Body of pancreas (tissue), 4 donors: ENCODE measurements around the gene GTSF1L. TPM values are rescaled to one million over a fixed set of nuclear protein-coding genes. Genes with fewer than 3 reads are reported as not detected.

Source experiments
- ATAC-seq: fragments of 150-250 bp; one replicate; pipeline ENCODE4 v1.9.1; 2016
- DNase-seq, 4 donors: peaks; one replicate each; pipeline ENCODE4 v3.0.0-alpha.2; 2019
- H3K27ac ChIP-seq, 4 donors: fragments of 200-600 bp; sonication (generic); 1 replicate in 3 of 4; 2 replicates in 1 of 4; pipeline versions ENCODE4 v1.5.1 to v1.6.1; 2016 to 2019; ENCODE audit warnings: mild to moderate bottlenecking in 1 of 4, mixed read lengths in 1 of 4, moderate library complexity in 1 of 4
- H3K27me3 ChIP-seq, 2 donors: fragments of 200-600 bp; sonication (generic); one replicate each; pipeline ENCODE4 v1.6.0; 2016; ENCODE audit warnings: mild to moderate bottlenecking in 1 of 2
- H3K36me3 ChIP-seq, 2 donors: fragments of 200-600 bp; sonication (generic); replicated peaks in 1 of 2; 2 replicates each; pipeline ENCODE4 v1.5.1; 2016; ENCODE audit warnings: low read depth in 2 of 2; ENCODE audit not compliant: insufficient read depth in 1 of 2
- H3K4me1 ChIP-seq: fragments of 200-600 bp; sonication (generic); one replicate; pipeline ENCODE4 v1.6.0; 2016
- H3K4me3 ChIP-seq, 2 donors: fragments of 200-600 bp; sonication (generic); 1 replicate in 1 of 2; 2 replicates in 1 of 2; pipeline ENCODE4 v1.5.1; 2016 to 2019
- H3K9me3 ChIP-seq, 3 donors: fragments of 200-600 bp; sonication (generic); 1 replicate in 2 of 3; 2 replicates in 1 of 3; pipeline ENCODE4 v1.5.1; 2016
- POLR2A ChIP-seq, 3 donors: fragments of 450-650 bp; IDR thresholded peaks; one replicate each; pipeline ENCODE4 v1.6.1; 2016; ENCODE audit warnings: antibody characterized with exemption in 3 of 3, mild to moderate bottlenecking in 2 of 3
- WGBS, 2 donors: methylation state at CpG; one replicate each; pipeline ENCODE4 v1.1.5; 2017; 5-methylcytosine and 5-hydroxymethylcytosine counted together
- intact Hi-C: fragments of 100-400 bp; cut with DNase I; formaldehyde crosslinking; loops from one replicate; pipeline ENCODE4 v1.15.1; 2023
- total RNA-seq, 2 donors: library from RNA; depleted of rRNA; stranded (reverse); fragments of >200 nt; gene quantifications; one replicate each; pipeline ENCODE4 v1.1.0, GENCODE V29; 2016
- TF ChIP-seq, protein P1 (sequence below), 7 experiments: fragments of 450-650 bp in 4 of 7; fragments of 200-600 bp in 3 of 7; sonication (generic) in 3 of 7; IDR thresholded peaks; one replicate each; pipeline ENCODE4 v1.5.1; 2016 to 2019; ENCODE audit warnings: antibody characterized with exemption in 7 of 7

Gene GTSF1L
- total RNA-seq, 2 donors from 2014 or later = not detected

DNA sequence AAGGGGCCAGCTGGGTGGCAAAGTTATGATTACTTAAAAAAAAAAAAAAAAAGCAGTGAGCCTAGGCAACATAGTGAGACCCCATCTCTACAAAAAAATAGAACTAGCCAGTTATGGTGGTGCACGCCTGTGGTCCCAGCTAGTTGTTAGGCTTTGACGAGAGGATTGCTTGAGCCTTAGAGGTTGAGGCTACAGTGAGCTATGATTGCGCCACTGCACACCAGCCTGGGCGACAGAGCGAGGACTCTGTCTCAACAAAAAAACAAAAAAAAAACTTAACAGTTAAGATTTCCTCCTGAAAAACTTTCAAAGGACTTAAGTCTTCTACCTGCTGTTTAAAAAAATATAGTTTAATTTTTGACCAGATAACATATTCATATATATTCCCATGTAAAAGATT is 2.4 kb downstream of the GTSF1L start:
- DNase-seq = no peak

DNA sequence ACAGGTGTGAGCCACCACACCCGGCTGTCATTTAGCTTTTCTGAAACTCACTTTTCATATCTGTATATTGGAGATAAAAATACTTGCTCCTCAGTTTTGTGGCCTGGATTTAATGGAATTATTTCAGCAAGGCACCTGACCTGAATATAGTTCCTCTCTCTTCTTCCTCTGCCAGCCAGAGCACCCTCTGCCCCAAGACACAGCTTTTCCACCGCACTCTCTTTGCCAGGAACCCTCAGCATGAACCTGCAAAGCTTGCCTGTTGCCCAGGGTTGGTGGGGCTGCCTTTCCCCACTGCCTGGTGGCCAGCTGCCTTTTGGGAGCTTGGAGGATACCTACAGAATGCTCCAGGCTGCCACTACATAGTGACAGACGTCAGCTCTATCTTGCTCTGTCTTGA is 3.1 kb downstream of the GTSF1L start:
- no peaks in the 10 kb centered on the region for H3K36me3 ChIP-seq
- H3K4me3 ChIP-seq = no peak overlapping the region
- no peaks in the 10 kb centered on the region for H3K9me3 ChIP-seq
- WGBS, 2 donors = 84 to 89% methylated on average over 3 of the region's 3 CpGs
- no peaks in the 10 kb centered on the region for H3K4me1 ChIP-seq
- TF ChIP-seq POLR2A (IDR thresholded peaks at IDR 0.05) = no peak
- TF ChIP-seq, protein P1, sequence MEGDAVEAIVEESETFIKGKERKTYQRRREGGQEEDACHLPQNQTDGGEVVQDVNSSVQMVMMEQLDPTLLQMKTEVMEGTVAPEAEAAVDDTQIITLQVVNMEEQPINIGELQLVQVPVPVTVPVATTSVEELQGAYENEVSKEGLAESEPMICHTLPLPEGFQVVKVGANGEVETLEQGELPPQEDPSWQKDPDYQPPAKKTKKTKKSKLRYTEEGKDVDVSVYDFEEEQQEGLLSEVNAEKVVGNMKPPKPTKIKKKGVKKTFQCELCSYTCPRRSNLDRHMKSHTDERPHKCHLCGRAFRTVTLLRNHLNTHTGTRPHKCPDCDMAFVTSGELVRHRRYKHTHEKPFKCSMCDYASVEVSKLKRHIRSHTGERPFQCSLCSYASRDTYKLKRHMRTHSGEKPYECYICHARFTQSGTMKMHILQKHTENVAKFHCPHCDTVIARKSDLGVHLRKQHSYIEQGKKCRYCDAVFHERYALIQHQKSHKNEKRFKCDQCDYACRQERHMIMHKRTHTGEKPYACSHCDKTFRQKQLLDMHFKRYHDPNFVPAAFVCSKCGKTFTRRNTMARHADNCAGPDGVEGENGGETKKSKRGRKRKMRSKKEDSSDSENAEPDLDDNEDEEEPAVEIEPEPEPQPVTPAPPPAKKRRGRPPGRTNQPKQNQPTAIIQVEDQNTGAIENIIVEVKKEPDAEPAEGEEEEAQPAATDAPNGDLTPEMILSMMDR (IDR thresholded peaks at IDR 0.05) = no peak
- intact Hi-C loops = no loop called here
- ATAC-seq = no peak
- no peaks in the 10 kb centered on the region for H3K27me3 ChIP-seq
- no peak for DNase-seq
- no peak overlapping the region for H3K27ac ChIP-seq

More for the DNA sequence above, 2.4 kb downstream of the GTSF1L start:
- ATAC-seq = no peak
- TF ChIP-seq POLR2A (IDR thresholded peaks at IDR 0.05) = no peak
- TF ChIP-seq, protein P1 (IDR thresholded peaks at IDR 0.05) = no peak
- 89 to 91% methylated on average over 5 of the region's 5 CpGs for WGBS, 2 donors
- no peaks in the 10 kb centered on the region for H3K36me3 ChIP-seq
- no peaks in the 10 kb centered on the region for H3K27me3 ChIP-seq
- no peak overlapping the region for H3K27ac ChIP-seq
- no peaks in the 10 kb centered on the region for H3K9me3 ChIP-seq
- no peaks in the 10 kb centered on the region for H3K4me1 ChIP-seq
- intact Hi-C loops = no loop called here
- H3K4me3 ChIP-seq = no peak overlapping the region

DNA sequence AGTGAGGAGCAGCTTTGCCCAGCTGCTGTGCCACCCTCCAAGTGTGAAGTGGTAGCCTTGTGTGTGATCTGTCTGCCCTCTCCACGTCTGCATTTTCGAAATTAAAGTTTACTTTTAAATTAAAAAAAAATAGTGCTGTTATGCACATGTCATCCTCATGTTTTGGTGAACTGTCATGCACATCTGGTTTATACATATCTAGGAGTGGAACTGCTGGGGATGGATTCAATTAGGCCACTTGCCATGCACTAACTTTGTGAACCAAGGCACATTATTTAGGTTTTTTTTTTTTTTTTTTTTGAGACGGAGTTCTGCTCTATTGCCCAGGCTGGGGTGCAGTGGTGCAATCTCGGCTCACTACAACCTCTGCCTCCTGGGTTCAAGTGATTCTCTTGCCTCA is 3.6 kb downstream of the GTSF1L start:
- DNase-seq = no peak
- no peak for TF ChIP-seq POLR2A (IDR thresholded peaks at IDR 0.05)
- TF ChIP-seq, protein P1 (IDR thresholded peaks at IDR 0.05) = no peak
- Histone ChIP-seq H3K27ac (no peak overlapping the region), H3K27me3 (no peaks in the 10 kb centered on the region), H3K4me3 (no peak overlapping the region), H3K36me3 (no peaks in the 10 kb centered on the region), H3K4me1 (no peaks in the 10 kb centered on the region), H3K9me3 (no peaks in the 10 kb centered on the region)
- no peak for ATAC-seq
- 50 to 54% methylated on average over 4 of the region's 4 CpGs for WGBS, 2 donors
- intact Hi-C loops = no loop called here

DNA sequence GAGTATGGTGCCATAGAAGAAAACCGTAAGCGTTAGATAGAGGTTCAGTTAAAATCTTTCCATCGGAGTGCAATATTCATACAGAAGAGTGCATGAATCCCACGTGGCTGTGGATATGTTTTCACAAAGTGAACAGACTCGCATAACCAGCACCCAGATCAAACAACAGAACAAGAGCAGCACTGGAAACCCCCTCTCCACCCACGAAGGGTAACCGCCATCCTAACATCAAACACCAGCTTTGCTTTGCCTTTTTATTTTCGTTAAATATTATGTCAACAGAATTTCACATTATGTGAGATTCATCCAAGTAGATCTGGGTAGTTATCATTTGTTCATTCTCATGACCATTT is 4.7 kb downstream of the GTSF1L start:
- no peak overlapping the region for H3K4me3 ChIP-seq
- H3K9me3 ChIP-seq = no peaks in the 10 kb centered on the region
- TF ChIP-seq POLR2A (IDR thresholded peaks at IDR 0.05) = no peak
- TF ChIP-seq, protein P1 (IDR thresholded peaks at IDR 0.05) = no peak
- no peaks in the 10 kb centered on the region for H3K4me1 ChIP-seq
- H3K36me3 ChIP-seq = no peaks in the 10 kb centered on the region
- DNase-seq (no peak), ATAC-seq (no peak)
- H3K27me3 ChIP-seq = no peaks in the 10 kb centered on the region
- 42 to 45% methylated on average over 8 of the region's 8 CpGs for WGBS, 2 donors
- intact Hi-C loops = no loop called here
- no peak overlapping the region for H3K27ac ChIP-seq

DNA sequence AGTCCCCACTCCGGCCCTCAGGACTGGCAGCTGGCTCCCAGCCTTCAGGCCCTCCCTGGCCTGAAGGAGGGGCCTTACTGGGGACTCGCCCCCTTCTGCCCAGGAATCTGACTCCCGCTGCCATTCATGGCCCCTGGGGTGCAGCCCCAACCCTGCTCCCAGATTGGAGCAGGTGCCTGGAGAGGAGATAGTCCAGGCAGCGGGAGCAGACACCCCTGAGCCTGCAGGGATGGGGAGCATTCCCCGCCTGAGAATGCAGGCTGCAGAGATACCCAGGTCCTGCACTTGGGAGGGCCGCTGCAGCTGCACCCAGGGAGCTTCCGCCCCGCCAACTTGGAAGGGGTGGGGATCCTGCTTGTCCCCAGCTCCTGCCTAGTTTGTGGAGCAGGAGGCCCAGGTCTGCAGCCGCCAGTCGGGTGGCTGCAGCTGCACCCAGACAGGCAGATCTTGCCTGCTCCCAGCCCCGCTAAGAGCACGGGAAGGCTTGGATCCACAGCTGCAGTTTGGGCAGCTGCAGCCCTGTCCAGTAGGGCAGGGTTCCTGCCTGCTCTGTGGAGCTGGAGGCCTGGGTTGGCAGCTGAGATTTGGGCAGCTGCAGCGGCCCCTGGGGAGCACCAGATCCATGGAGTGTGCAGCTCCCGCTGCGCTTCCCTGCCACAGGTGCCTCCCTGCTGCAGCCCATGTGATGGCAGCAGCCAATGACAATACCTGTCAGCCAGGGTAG is 5.2 kb downstream of the GTSF1L start:
- Histone ChIP-seq H3K4me1 (no peaks in the 10 kb centered on the region), H3K36me3 (no peaks in the 10 kb centered on the region), H3K4me3 (no peak overlapping the region), H3K27me3 (no peaks in the 10 kb centered on the region), H3K27ac (no peak overlapping the region), H3K9me3 (no peaks in the 10 kb centered on the region)
- intact Hi-C loops = no loop called here
- ATAC-seq (no peak), DNase-seq (no peak)
- 26 to 42% methylated on average over 4 to 14 of the region's 15 CpGs for WGBS, 2 donors
- TF ChIP-seq, protein P1 (IDR thresholded peaks at IDR 0.05) = no peak
- no peak for TF ChIP-seq POLR2A (IDR thresholded peaks at IDR 0.05)
